HepG2 (cell line): ENCODE results near the gene ODC1. TPM values are rescaled to one million over a fixed set of nuclear protein-coding genes. Genes with fewer than 3 reads are reported as not detected.

ENCODE experiments used
- ATAD3A ChIP-seq: sonication (generic); formaldehyde crosslinking; IDR thresholded peaks from 2 replicates; pipeline ENCODE4 v1.4.0; 2020; ENCODE audit warnings: missing genetic modification reagents
- CBX1 ChIP-seq: IDR thresholded peaks from one replicate; pipeline ENCODE4 v1.6.1; 2016; ENCODE audit warnings: antibody characterized with exemption, low read depth
- CENPT ChIP-seq: sonication (generic); formaldehyde crosslinking; IDR thresholded peaks from 2 replicates; pipeline ENCODE4 v1.8.0; 2022; ENCODE audit warnings: low read depth, mild to moderate bottlenecking, moderate library complexity, missing genetic modification reagents
- FIP1L1 ChIP-seq: fragments of 200-400 bp; formaldehyde crosslinking; IDR thresholded peaks from 2 replicates; pipeline ENCODE4 v1.6.1; 2018; ENCODE audit warnings: low read depth, mild to moderate bottlenecking, low read length, moderate library complexity, borderline replicate concordance; ENCODE audit not compliant: insufficient read depth
- HOXA9 ChIP-seq: sonication (generic); formaldehyde crosslinking; IDR thresholded peaks from 2 replicates; pipeline ENCODE4 v1.8.1; 2022; ENCODE audit warnings: missing genetic modification reagents, mild to moderate bottlenecking, moderate library complexity, borderline replicate concordance
- KAT8 ChIP-seq: IDR thresholded peaks from 2 replicates; pipeline ENCODE4 v1.6.1; 2016; ENCODE audit warnings: missing genetic modification reagents, missing compliant biosample characterization
- MATR3 ChIP-seq: sonication (generic); formaldehyde crosslinking; IDR thresholded peaks from 2 replicates; pipeline ENCODE4 v1.4.0; 2020; ENCODE audit warnings: missing genetic modification reagents
- MTF2 ChIP-seq: sonication (generic); formaldehyde crosslinking; IDR thresholded peaks from 2 replicates; pipeline ENCODE4 v1.5.0; 2020; ENCODE audit warnings: missing genetic modification reagents, borderline replicate concordance
- PAX8 ChIP-seq: sonication (generic); formaldehyde crosslinking; IDR thresholded peaks from 2 replicates; pipeline ENCODE4 v1.8.0; 2022; ENCODE audit warnings: mild to moderate bottlenecking, missing genetic modification reagents, borderline replicate concordance
- RAD21 ChIP-seq: fragments of 450-650 bp; formaldehyde crosslinking; IDR thresholded peaks from 2 replicates; pipeline ENCODE4 v1.5.0; 2020; ENCODE audit warnings: mild to moderate bottlenecking
- SIX1 ChIP-seq: sonication (generic); formaldehyde crosslinking; IDR thresholded peaks from 2 replicates; pipeline ENCODE4 v1.4.0; 2020; ENCODE audit warnings: missing genetic modification reagents, borderline replicate concordance
- TCF7 ChIP-seq: sonication (generic); IDR thresholded peaks from 2 replicates; pipeline ENCODE4 v1.6.1; 2016; ENCODE audit warnings: antibody characterized with exemption, low read depth
- ZNF557 ChIP-seq: sonication (generic); formaldehyde crosslinking; IDR thresholded peaks from 2 replicates; pipeline ENCODE4 v1.4.0; 2020; ENCODE audit warnings: missing genetic modification reagents
- ZNF703 ChIP-seq: sonication (generic); formaldehyde crosslinking; IDR thresholded peaks from 2 replicates; pipeline ENCODE4 v1.5.1; 2020; ENCODE audit warnings: missing genetic modification reagents, mild to moderate bottlenecking, moderate library complexity, borderline replicate concordance
- ZNF850 ChIP-seq: sonication (generic); formaldehyde crosslinking; conservative IDR thresholded peaks from 2 replicates; pipeline ENCODE4 v1.9.0; 2021; ENCODE audit warnings: mild to moderate bottlenecking, missing genetic modification reagents
- polyA plus RNA-seq, 8 experiments: library from polyadenylated mRNA; depleted of rRNA in 3 of 8; stranded (reverse) in 7 of 8; unstranded in 1 of 8; fragments of >200 nt; fragmentation: Illumina TruSeq in 4 of 8; extraction: Trizol in 4 of 8; gene quantifications; 2 replicates each; pipeline versions ENCODE4 v1.2.1 to v1.2.3, GENCODE V29; 2011 to 2016; ENCODE audit warnings: low read depth in 4 of 8, missing spikeins in 1 of 8, mixed read lengths in 1 of 8; ENCODE audit not compliant: insufficient read depth in 1 of 8
- total RNA-seq, 5 experiments: library from RNA; depleted of rRNA; stranded (reverse); fragments of >200 nt; fragmentation: Illumina TruSeq; extraction: Trizol; gene quantifications; 2 replicates each; pipeline ENCODE4 v1.2.3, GENCODE V29; 2016; ENCODE audit warnings: low read depth in 1 of 5
- TF ChIP-seq, protein P1 (sequence below): sonication (generic); formaldehyde crosslinking; IDR thresholded peaks from 2 replicates; pipeline ENCODE4 v1.9.0; 2021; ENCODE audit warnings: missing genetic modification reagents, mild to moderate bottlenecking, borderline replicate concordance
- TF ChIP-seq, protein P2 (sequence below): IDR thresholded peaks from 2 replicates; pipeline ENCODE4 v1.6.1; 2018; ENCODE audit warnings: missing genetic modification reagents, mild to moderate bottlenecking, missing compliant biosample characterization
- TF ChIP-seq, protein P3 (sequence below): IDR thresholded peaks from 2 replicates; pipeline ENCODE4 v1.6.1; 2016; ENCODE audit warnings: missing genetic modification reagents, missing compliant biosample characterization
- TF ChIP-seq, protein P4 (sequence below): sonication (generic); formaldehyde crosslinking; IDR thresholded peaks from 2 replicates; pipeline ENCODE4 v1.5.0; 2020; ENCODE audit warnings: mild to moderate bottlenecking, missing genetic modification reagents, borderline replicate concordance

Gene ODC1
- total and polyA plus RNA-seq, 2 of the 13 experiments (the other 11 are each of a cell fraction or from before 2014, with no cell fraction given): 142 to 371 TPM

GRCh38 chr2:10447895-10448575, at the start of gene ODC1 (continued):
- no peak for TF ChIP-seq SIX1 (CRISPR knock-in tag)
- TF ChIP-seq, protein P1, sequence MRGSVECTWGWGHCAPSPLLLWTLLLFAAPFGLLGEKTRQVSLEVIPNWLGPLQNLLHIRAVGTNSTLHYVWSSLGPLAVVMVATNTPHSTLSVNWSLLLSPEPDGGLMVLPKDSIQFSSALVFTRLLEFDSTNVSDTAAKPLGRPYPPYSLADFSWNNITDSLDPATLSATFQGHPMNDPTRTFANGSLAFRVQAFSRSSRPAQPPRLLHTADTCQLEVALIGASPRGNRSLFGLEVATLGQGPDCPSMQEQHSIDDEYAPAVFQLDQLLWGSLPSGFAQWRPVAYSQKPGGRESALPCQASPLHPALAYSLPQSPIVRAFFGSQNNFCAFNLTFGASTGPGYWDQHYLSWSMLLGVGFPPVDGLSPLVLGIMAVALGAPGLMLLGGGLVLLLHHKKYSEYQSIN (CRISPR knock-in tag): no peak
- TF ChIP-seq PAX8: peak; percentile 99; the same call in 1 of the 2 replicates
- no peak for TF ChIP-seq MATR3 (CRISPR knock-in tag)
- TF ChIP-seq FIP1L1: no peak
- TF ChIP-seq RAD21 (CRISPR knock-in tag): peak; percentile 58; the same call in 1 of the 2 replicates
- TF ChIP-seq, protein P2, sequence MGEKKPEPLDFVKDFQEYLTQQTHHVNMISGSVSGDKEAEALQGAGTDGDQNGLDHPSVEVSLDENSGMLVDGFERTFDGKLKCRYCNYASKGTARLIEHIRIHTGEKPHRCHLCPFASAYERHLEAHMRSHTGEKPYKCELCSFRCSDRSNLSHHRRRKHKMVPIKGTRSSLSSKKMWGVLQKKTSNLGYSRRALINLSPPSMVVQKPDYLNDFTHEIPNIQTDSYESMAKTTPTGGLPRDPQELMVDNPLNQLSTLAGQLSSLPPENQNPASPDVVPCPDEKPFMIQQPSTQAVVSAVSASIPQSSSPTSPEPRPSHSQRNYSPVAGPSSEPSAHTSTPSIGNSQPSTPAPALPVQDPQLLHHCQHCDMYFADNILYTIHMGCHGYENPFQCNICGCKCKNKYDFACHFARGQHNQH (CRISPR knock-in tag): peak; percentile 70; the same call in 1 of the 2 replicates
- no peak for TF ChIP-seq MTF2 (CRISPR knock-in tag)
- peak; percentile 98; the same call in 1 of the 2 replicates for TF ChIP-seq HOXA9 (CRISPR knock-in tag)
- TF ChIP-seq TCF7: no peak; the same call in 1 of the 2 replicates
- TF ChIP-seq CBX1: peak; percentile 20
- TF ChIP-seq, protein P3, sequence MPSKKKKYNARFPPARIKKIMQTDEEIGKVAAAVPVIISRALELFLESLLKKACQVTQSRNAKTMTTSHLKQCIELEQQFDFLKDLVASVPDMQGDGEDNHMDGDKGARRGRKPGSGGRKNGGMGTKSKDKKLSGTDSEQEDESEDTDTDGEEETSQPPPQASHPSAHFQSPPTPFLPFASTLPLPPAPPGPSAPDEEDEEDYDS: peak; percentile 55
- TF ChIP-seq KAT8 (CRISPR knock-in tag): 0 out of 2 replicates have a peak, but pooled peaks have one; percentile 29
- TF ChIP-seq ZNF850 (CRISPR knock-in tag): 0 out of 2 replicates have a peak, but pooled peaks have one; percentile 7
- TF ChIP-seq, protein P4, sequence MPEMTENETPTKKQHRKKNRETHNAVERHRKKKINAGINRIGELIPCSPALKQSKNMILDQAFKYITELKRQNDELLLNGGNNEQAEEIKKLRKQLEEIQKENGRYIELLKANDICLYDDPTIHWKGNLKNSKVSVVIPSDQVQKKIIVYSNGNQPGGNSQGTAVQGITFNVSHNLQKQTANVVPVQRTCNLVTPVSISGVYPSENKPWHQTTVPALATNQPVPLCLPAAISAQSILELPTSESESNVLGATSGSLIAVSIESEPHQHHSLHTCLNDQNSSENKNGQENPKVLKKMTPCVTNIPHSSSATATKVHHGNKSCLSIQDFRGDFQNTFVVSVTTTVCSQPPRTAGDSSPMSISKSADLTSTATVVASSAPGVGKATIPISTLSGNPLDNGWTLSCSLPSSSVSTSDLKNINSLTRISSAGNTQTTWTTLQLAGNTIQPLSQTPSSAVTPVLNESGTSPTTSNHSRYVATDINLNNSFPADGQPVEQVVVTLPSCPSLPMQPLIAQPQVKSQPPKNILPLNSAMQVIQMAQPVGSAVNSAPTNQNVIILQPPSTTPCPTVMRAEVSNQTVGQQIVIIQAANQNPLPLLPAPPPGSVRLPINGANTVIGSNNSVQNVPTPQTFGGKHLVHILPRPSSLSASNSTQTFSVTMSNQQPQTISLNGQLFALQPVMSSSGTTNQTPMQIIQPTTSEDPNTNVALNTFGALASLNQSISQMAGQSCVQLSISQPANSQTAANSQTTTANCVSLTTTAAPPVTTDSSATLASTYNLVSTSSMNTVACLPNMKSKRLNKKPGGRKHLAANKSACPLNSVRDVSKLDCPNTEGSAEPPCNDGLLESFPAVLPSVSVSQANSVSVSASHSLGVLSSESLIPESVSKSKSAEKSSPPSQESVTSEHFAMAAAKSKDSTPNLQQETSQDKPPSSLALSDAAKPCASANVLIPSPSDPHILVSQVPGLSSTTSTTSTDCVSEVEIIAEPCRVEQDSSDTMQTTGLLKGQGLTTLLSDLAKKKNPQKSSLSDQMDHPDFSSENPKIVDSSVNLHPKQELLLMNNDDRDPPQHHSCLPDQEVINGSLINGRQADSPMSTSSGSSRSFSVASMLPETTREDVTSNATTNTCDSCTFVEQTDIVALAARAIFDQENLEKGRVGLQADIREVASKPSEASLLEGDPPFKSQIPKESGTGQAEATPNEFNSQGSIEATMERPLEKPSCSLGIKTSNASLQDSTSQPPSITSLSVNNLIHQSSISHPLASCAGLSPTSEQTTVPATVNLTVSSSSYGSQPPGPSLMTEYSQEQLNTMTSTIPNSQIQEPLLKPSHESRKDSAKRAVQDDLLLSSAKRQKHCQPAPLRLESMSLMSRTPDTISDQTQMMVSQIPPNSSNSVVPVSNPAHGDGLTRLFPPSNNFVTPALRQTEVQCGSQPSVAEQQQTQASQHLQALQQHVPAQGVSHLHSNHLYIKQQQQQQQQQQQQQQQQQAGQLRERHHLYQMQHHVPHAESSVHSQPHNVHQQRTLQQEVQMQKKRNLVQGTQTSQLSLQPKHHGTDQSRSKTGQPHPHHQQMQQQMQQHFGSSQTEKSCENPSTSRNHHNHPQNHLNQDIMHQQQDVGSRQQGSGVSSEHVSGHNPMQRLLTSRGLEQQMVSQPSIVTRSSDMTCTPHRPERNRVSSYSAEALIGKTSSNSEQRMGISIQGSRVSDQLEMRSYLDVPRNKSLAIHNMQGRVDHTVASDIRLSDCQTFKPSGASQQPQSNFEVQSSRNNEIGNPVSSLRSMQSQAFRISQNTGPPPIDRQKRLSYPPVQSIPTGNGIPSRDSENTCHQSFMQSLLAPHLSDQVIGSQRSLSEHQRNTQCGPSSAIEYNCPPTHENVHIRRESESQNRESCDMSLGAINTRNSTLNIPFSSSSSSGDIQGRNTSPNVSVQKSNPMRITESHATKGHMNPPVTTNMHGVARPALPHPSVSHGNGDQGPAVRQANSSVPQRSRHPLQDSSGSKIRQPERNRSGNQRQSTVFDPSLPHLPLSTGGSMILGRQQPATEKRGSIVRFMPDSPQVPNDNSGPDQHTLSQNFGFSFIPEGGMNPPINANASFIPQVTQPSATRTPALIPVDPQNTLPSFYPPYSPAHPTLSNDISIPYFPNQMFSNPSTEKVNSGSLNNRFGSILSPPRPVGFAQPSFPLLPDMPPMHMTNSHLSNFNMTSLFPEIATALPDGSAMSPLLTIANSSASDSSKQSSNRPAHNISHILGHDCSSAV: peak; percentile 85; the same call in 1 of the 2 replicates
- no peak for TF ChIP-seq ATAD3A
- TF ChIP-seq ZNF703 (CRISPR knock-in tag): 0 out of 2 replicates have a peak, but pooled peaks have one; percentile 74
- peak; percentile 97 for TF ChIP-seq CENPT
- TF ChIP-seq ZNF557: 0 out of 2 replicates have a peak, but pooled peaks have one; percentile 46
